Measurements from ENCODE around the gene CRMP1. TPM values are rescaled to one million over a fixed set of nuclear protein-coding genes. Genes with fewer than 3 reads are reported as not detected.

Gene CRMP1
- total RNA-seq, 6 experiments from 2014 or later, result 0.09 to 0.31 (median 0.10) TPM; not detected in 3

DNA sequence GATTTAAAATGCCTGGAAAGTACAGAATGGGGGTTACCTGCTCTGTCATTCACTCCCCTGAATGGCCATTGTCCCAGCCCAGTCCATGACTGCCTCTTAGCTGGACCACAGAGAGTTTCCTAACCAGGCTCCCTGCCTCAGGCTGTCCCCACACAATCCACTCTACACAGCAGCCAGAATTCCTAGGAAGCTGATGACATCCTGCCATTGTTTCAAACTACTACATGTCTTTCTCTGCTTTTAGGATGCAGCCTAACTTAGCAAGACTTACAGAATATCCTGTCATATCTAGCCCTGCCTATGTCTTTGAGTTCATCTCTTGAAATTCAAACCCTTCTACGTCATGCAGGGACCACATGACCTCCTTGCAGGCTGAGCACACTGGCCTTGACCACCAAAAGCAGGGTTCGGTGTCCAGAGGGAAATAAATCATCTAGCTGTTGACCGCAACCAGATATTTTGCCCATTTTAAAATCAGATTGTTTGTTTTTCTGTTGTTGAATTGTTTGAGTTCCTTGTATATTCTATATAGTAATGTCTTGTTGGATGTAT is 16.1 kb upstream of the CRMP1 start:
- Histone ChIP-seq H3K27ac (no peak overlapping the region), H3K9me3 (no peaks in the 10 kb centered on the region), H3K36me3 (no peaks in the 10 kb centered on the region), H3K27me3 (no peaks in the 10 kb centered on the region), H3K4me3 (no peak overlapping the region), H3K4me1 (no peaks in the 10 kb centered on the region)
- WGBS (ENCODE audit: insufficient coverage, low coverage, low lambda C conversion rate, missing lambda C conversion rate), result 29% methylated on average over 3 of the region's 3 CpGs
- TF ChIP-seq POLR2A (IDR thresholded peaks at IDR 0.05), result no peak
- TF ChIP-seq, protein P1, sequence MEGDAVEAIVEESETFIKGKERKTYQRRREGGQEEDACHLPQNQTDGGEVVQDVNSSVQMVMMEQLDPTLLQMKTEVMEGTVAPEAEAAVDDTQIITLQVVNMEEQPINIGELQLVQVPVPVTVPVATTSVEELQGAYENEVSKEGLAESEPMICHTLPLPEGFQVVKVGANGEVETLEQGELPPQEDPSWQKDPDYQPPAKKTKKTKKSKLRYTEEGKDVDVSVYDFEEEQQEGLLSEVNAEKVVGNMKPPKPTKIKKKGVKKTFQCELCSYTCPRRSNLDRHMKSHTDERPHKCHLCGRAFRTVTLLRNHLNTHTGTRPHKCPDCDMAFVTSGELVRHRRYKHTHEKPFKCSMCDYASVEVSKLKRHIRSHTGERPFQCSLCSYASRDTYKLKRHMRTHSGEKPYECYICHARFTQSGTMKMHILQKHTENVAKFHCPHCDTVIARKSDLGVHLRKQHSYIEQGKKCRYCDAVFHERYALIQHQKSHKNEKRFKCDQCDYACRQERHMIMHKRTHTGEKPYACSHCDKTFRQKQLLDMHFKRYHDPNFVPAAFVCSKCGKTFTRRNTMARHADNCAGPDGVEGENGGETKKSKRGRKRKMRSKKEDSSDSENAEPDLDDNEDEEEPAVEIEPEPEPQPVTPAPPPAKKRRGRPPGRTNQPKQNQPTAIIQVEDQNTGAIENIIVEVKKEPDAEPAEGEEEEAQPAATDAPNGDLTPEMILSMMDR (IDR thresholded peaks at IDR 0.05), result no peak
- intact Hi-C loops (cut with DNase I), result no loop called here
- DNase-seq (no peak), ATAC-seq (no peak)

DNA sequence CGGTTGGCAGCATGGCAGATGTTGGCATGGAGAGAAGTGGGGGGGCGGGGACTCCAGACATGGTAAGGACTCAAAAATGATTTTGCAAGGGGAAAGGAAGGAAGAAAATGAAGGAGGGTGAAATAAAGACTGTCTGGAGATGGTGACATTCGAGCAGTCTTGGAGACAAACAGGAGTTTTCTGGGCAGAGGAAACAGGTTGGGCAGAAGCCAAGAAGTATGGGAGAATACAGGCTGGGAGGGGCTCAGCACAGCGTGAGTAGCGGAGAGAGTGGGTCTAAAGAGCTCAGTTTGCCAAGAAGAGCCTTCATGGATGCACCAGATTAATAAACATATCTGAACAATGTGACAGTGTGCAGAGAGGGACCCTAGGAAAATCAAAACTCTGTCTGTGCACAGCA is 13.3 kb upstream of the CRMP1 start:
- H3K9me3 ChIP-seq, result no peaks in the 10 kb centered on the region
- no peaks in the 10 kb centered on the region for H3K27me3 ChIP-seq
- TF ChIP-seq, protein P1 (IDR thresholded peaks at IDR 0.05), result no peak
- TF ChIP-seq POLR2A (IDR thresholded peaks at IDR 0.05), result no peak
- DNase-seq, result no peak
- H3K36me3 ChIP-seq, result no peaks in the 10 kb centered on the region
- H3K27ac ChIP-seq, result no peak overlapping the region
- WGBS (ENCODE audit: insufficient coverage, low coverage, low lambda C conversion rate, missing lambda C conversion rate), result 6% methylated on average over 5 of the region's 5 CpGs
- no peak overlapping the region for H3K4me3 ChIP-seq
- ATAC-seq, result no peak
- intact Hi-C loops (cut with DNase I), result no loop called here
- no peaks in the 10 kb centered on the region for H3K4me1 ChIP-seq

DNA sequence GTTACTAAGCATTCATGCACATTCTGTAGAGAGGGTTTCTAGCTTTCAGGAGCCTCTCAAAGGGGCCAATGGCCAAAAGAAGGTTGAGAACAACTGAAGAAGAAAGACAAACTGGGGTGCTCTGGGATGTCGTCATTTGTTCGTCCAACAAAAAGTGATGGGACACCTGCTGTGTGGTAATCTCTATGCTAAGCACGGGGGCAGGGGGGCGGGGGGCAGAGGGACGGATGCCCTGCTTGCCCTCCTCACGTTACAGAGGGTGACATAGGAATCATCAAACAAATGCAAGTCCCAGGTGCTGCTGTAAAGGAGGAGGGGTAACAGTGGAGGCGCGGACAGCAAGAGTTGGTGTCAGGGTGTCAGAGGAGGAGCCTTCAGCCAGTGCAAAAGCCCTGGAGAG is 12.8 kb upstream of the CRMP1 start:
- Histone ChIP-seq H3K9me3 (no peaks in the 10 kb centered on the region), H3K36me3 (no peaks in the 10 kb centered on the region), H3K27ac (no peak overlapping the region), H3K27me3 (no peaks in the 10 kb centered on the region), H3K4me1 (no peaks in the 10 kb centered on the region), H3K4me3 (no peak overlapping the region)
- ATAC-seq, result no peak
- under 1% methylated on average over 8 of the region's 8 CpGs for WGBS (ENCODE audit: insufficient coverage, low coverage, low lambda C conversion rate, missing lambda C conversion rate)
- DNase-seq, result no peak
- TF ChIP-seq, protein P1 (IDR thresholded peaks at IDR 0.05), result no peak
- TF ChIP-seq POLR2A (IDR thresholded peaks at IDR 0.05), result no peak
- intact Hi-C loops (cut with DNase I), result no loop called here

DNA sequence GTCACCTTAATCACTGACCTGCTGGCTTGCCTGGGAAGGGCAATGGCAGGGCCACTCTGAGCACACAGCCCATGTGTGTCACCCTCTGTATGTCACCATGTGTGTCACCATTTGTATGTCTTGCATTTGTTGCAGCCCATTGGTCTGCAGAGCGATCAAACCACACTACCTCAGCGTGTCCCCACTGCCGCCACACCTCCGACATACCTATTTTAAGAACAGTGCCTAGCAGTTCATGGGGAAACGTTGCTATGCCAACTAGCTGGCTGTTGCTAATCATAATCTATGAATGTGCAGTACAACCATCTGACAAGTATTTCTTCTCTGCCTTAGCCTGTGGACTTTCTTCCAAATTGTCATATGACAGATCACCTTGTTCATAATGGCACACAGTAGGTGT is 8.0 kb upstream of the CRMP1 start:
- 48% methylated on average over 2 of the region's 5 CpGs for WGBS (ENCODE audit: insufficient coverage, low coverage, low lambda C conversion rate, missing lambda C conversion rate)

More for the DNA sequence above, 8.0 kb upstream of the CRMP1 start:
- Histone ChIP-seq H3K4me3 (no peak overlapping the region), H3K9me3 (no peaks in the 10 kb centered on the region), H3K4me1 (no peaks in the 10 kb centered on the region), H3K27me3 (no peaks in the 10 kb centered on the region), H3K27ac (no peak overlapping the region), H3K36me3 (no peaks in the 10 kb centered on the region)
- no peak for TF ChIP-seq POLR2A (IDR thresholded peaks at IDR 0.05)
- TF ChIP-seq, protein P1 (IDR thresholded peaks at IDR 0.05), result no peak
- no peak for DNase-seq
- intact Hi-C loops (cut with DNase I), result no loop called here
- ATAC-seq, result no peak
